Stomach smooth muscle (tissue), 2 donors: ENCODE results near the gene SART1.
A peak's percentile ranks its signal among the peaks of the same experiment; 100 is the strongest.
"Not testable (repeated sequence)": the region's sequence is repeated elsewhere in the genome, so short reads cannot be mapped to it uniquely, and the experiment has no call there.

Experiments used
- H3K27ac ChIP-seq: one replicate; pipeline ENCODE4 v1.7.0; 2013; ENCODE audit warnings: mild to moderate bottlenecking, low read length, inconsistent platforms
- H3K27me3 ChIP-seq, 2 donors: one replicate each; pipeline ENCODE4 v1.7.0; 2013; ENCODE audit warnings: low read length in 2 of 2; ENCODE audit not compliant: insufficient read depth in 2 of 2, control insufficient read depth in 1 of 2
- H3K36me3 ChIP-seq, 2 donors: one replicate each; pipeline ENCODE4 v1.7.0; 2013; ENCODE audit warnings: low read length in 2 of 2; ENCODE audit not compliant: control insufficient read depth in 2 of 2, insufficient read depth in 2 of 2
- H3K4me1 ChIP-seq: one replicate; pipeline ENCODE4 v1.7.0; 2013; ENCODE audit warnings: low read length; ENCODE audit not compliant: control insufficient read depth, insufficient read depth
- H3K4me3 ChIP-seq, 2 donors: one replicate each; pipeline ENCODE4 v1.7.0; 2013; ENCODE audit warnings: low read length in 2 of 2
- H3K9ac ChIP-seq, 2 donors: one replicate each; pipeline ENCODE4 v1.7.0; 2013; ENCODE audit warnings: low read length in 2 of 2, mild to moderate bottlenecking in 1 of 2
- H3K9me3 ChIP-seq, 2 donors: one replicate each; pipeline ENCODE4 v1.7.0; 2013; ENCODE audit warnings: low read length in 2 of 2; ENCODE audit not compliant: control insufficient read depth in 2 of 2
- donor health status: healthy.
- donor health status: Pancreatic carcinoma.

Gene SART1

DNA sequence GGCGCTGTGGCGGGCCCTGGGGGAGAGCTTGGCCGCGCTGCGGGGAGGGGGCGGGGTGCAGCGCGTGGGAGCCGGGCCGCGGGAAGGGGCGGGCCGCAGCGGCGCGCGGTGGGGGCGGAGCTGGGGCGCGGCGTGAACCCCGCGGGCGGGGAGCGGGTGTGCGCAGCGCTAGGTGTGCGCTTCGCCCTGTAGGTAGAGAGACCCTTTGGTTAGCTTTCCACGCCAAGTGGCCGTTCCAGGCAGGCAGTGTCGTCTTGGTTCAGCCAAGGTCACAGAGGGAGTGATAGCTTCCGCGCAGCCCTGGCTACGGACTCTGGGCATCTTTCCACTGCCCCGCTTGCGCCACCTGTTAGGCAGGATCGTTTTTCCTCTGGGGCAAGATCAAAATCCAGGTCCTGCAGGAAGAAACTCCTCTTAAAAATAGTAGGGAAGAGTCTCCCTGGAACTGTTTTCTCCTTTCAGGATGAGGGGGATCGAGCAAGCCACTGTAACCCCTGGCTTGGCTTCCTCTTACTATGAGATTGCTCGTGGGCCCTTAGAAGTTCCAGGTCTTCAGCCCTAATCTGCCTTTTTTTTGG, 41.2 kb downstream of the SART1 start:
- Histone ChIP-seq H3K9ac (peak overlapping the region; percentile 98 to 99), H3K4me3 (peak overlapping the region; percentile 99), H3K27ac (peak overlapping the region; percentile 92), H3K4me1 (peaks cover 28% of the 10 kb centered on the region), H3K27me3 (no peaks in the 10 kb centered on the region), H3K36me3 (peaks cover 37 to 39% of the 10 kb centered on the region in 2 donors), H3K9me3 (no peaks in the 10 kb centered on the region)

DNA sequence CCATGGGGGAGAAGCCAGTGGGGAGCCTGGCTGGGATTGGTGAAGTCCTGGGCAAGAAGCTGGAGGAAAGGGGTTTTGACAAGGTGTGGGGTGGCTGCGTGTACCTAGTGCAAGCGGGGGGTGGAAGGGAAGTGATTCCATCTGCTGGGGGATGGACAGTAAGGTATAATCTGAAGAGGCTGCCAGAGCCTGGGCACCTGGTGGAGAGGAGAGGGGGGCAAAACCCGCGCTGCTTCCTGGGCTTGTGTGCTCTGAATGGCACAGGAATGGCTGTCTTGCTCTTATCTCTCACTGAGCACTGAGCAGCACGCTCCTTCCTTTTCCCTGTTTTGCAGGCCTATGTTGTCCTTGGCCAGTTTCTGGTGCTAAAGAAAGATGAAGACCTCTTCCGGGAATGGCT, 41.8 kb downstream of the SART1 start:
- Histone ChIP-seq H3K9me3 (no peaks in the 10 kb centered on the region), H3K9ac (peak overlapping the region; percentile 87 to 99), H3K27me3 (no peaks in the 10 kb centered on the region), H3K27ac (peak overlapping the region; percentile 92), H3K36me3 (peaks cover 32 to 34% of the 10 kb centered on the region in 2 donors), H3K4me1 (peaks cover 28% of the 10 kb centered on the region), H3K4me3 (peak overlapping the region; percentile 99)

DNA sequence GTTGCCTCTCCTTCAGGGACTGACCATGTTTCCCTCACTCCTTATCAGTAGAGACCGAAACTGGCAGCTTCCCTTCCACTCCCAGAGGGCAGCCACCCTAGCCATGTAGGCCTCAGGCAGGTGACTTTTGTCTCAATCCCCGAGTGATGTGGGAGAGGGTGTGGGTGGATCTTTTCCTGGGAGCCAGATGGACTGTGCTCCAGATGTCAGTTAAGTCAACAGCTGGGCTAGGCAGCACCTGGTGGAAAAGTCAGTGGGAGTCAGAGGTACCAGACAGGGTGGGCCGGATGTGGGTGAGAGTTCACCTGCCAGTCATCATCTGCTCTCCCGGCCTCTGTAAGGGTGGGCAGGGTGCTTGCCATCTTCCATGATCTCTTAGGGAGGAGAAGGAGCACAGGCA, 42.7 kb downstream of the SART1 start:
- Histone ChIP-seq H3K36me3 (peaks cover 23 to 25% of the 10 kb centered on the region in 2 donors), H3K27ac (peak overlapping the region; percentile 31), H3K4me1 (peaks cover 28% of the 10 kb centered on the region), H3K27me3 (no peaks in the 10 kb centered on the region), H3K4me3 (no peak overlapping the region), H3K9me3 (no peaks in the 10 kb centered on the region), H3K9ac (no peak overlapping the region)

DNA sequence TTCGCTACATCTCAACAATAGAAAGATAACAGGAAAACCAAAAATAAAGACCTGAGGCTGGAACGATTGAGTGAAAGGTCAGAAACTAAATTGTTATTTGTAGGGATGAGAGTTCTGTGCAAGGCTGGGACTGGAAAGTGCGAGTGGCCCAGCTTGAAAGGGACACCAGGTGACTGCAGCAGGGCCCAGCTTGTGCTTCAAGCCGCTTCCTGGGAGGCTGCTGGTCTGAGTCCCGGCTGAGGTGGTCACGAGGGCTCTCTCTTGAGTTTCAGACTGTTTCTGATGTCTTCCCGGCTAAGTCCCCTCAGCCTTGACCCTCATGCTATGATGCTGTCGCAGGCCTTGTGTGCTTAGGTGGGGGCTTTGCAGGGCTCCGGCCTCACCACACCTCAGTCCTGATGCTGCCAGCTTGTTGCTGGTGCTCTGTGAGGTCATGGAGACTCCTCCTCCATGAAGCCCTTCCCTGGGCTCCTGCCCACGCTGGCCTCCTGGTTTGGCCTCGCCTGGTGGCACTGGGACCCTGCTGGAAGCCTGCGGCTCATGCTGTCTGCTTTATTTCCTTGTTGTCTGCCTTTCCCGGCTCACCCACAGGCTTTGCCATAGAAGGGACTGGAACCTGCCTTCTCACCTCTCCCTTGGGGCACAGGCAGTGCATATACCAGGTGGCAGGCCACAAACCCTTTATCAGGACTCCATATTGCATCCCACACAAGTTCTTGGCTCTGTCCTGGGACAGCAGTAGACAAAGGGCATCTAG, 44.8 kb downstream of the SART1 start:
- peak overlapping the region in 1 of 2 donors; percentile 5 for H3K9ac ChIP-seq
- H3K27ac ChIP-seq, result no peak overlapping the region
- no peak overlapping the region for H3K4me3 ChIP-seq
- no peaks in the 10 kb centered on the region for H3K9me3 ChIP-seq
- H3K4me1 ChIP-seq, result peaks cover 10% of the 10 kb centered on the region
- H3K27me3 ChIP-seq, result peaks cover 0 to 2% of the 10 kb centered on the region in 2 donors
- peaks cover 10 to 13% of the 10 kb centered on the region in 2 donors for H3K36me3 ChIP-seq

DNA sequence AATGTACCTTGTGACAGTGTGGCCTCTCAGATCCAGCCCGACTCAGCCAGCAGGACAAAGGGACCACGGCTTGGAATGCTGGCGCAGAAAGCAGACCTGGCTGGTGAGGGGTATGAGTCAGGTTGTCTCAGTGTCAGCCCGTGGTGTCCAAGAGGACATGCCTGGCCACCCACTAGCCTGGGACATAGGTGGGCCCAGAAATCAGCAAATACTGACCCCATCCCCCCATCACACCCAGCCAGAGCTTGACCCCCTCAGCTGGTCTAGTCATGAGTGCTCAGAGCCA, 45.3 kb downstream of the SART1 start:
- Histone ChIP-seq H3K27ac (no peak overlapping the region), H3K9ac (no peak overlapping the region), H3K27me3 (peaks cover 0 to 5% of the 10 kb centered on the region in 2 donors), H3K9me3 (no peaks in the 10 kb centered on the region), H3K36me3 (peaks cover 10 to 13% of the 10 kb centered on the region in 2 donors), H3K4me1 (peaks cover 14% of the 10 kb centered on the region), H3K4me3 (no peak overlapping the region)

DNA sequence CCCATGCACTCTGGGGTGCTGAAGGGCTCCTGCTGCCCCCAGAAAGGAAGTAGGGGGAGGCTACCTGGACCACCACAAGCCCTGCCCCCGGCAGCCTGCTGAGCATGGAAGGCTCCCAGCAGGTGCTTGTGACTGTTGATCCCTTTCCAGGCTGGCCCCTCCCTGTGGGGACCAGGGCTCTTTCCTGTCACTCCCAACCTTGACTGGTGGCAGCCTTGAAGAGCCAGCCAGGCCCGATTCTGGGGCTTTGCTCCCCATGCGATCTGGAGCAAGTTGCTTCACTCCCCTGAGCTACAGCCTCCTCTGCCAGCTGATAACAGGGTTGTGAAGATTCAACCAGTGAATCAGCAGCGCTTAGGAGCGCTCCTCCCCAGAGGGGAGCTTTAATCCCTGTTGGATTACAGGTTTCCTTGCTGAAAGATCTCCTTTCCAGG, 45.7 kb downstream of the SART1 start:
- Histone ChIP-seq H3K27me3 (peaks cover 2 to 9% of the 10 kb centered on the region in 2 donors), H3K27ac (peak overlapping the region; percentile 24), H3K36me3 (peaks cover 10 to 13% of the 10 kb centered on the region in 2 donors), H3K4me3 (no peak overlapping the region), H3K4me1 (peaks cover 17% of the 10 kb centered on the region), H3K9ac (peak overlapping the region in 1 of 2 donors; percentile 51), H3K9me3 (no peaks in the 10 kb centered on the region)

DNA sequence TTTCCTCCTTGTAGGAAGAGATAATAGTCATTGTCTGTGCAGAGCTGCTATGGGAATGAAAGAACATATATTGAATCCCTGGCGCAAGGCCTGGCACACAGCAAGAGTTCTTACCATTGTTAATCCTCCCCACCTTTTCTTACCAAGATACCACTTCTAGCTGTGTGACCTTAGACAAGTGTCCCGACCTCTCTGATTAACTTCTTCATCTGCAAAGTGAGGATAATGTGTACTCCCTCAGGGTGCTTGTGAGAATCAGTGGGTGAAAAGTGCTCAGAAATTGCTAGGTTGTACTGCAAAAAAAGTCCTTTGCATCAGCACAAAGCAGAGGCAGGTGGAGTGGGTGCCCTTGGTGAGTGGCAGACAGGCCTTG, 46.5 kb downstream of the SART1 start:
- Histone ChIP-seq H3K9ac (no peak overlapping the region), H3K36me3 (peaks cover 10 to 13% of the 10 kb centered on the region in 2 donors), H3K4me1 (peaks cover 15% of the 10 kb centered on the region), H3K27ac (no peak overlapping the region), H3K4me3 (no peak overlapping the region), H3K27me3 (peaks cover 8 to 15% of the 10 kb centered on the region in 2 donors), H3K9me3 (no peaks in the 10 kb centered on the region)

DNA sequence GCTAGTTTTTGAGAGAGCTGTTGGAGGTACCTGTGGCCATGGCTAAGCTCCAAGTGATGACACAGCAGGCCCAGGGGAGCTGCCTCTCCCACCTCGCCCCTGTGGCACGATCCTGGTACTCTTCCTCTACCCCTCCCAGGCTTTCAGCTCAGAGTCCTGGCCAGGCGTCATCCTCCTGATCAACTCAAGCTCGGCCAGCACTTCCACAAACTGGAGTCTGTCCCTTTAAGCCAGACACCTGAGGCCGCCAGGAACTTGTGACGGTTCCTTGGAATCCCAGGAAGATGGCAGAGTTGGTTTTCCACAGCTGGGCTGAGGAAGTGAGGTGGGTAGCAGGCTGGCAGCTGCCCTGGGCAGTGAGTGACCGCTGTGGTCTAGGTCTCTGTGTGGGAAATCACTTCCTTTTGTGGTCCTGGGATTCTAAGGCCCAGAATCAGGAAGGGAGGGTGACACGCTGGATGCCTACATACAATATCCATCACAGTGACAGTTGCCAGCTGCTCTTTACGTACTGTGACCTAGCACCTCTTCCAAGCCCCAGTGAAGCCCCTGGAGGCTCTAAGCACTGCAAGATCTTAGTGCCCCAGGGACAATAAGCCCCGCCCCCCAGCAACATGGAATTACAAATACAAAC, 47.1 kb downstream of the SART1 start:
- peaks cover 10% of the 10 kb centered on the region for H3K4me1 ChIP-seq

DNA sequence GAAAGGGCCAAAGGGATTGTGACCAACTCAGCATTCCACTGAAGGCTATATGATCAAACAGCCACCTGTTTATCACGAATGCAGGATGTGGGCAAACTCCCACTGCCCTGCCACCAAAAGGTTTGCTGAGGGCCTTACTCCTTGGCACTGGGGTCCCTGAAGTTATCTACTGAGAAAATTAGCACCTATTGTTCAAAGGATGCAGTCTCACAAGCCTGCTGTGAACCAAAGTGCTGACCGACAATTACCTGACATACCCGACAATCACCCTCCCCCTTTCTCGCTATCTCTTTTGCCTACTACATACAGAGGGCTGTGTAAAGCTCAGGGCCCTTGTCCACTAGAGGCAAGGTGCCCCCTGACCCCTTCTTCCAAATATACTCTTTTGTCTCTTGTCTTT, 48.5 kb downstream of the SART1 start:
- not testable (repeated sequence) for H3K27ac ChIP-seq, H3K9ac ChIP-seq, H3K4me1 ChIP-seq, H3K9me3 ChIP-seq, H3K36me3 ChIP-seq, H3K4me3 ChIP-seq
- H3K27me3 ChIP-seq, result peaks cover 17 to 25% of the 10 kb centered on the region in 2 donors

More for the DNA sequence above, 47.1 kb downstream of the SART1 start:
- peaks cover 13 to 20% of the 10 kb centered on the region in 2 donors for H3K27me3 ChIP-seq
- no peak overlapping the region for H3K4me3 ChIP-seq
- no peaks in the 10 kb centered on the region for H3K9me3 ChIP-seq
- H3K36me3 ChIP-seq, result peaks cover 10 to 13% of the 10 kb centered on the region in 2 donors
- peak overlapping the region in 1 of 2 donors; percentile 36 for H3K9ac ChIP-seq
- no peak overlapping the region for H3K27ac ChIP-seq

DNA sequence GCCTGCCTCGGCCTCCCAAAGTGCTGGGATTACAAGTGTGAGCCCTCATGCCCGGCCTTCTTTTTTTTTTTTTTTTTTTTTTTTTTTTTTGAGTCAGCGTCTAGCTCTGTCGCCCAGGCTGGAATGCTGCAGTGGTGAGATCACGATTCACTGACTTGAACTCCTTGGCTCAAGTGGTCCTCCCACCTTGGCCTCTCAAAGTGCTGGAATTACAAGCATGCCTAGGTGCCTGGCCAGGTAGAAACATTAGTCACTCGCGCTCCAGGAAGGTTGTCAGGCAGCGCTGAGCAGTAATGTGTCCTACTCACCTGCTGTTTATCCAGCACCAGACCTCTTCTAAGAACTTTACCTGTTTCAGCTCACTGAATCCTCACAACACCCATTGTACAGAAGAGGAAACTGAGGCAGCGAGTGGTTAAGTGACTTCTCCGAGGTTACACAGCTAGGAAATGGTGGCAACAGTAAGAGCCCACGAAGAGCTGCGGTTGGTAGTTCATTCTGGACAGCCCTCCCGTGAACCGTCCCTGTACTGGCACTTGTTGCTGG, 49.8 kb downstream of the SART1 start:
- H3K9me3 ChIP-seq, result no peaks in the 10 kb centered on the region
- peaks cover 0 to 2% of the 10 kb centered on the region in 2 donors for H3K36me3 ChIP-seq
- peaks cover 9% of the 10 kb centered on the region for H3K4me1 ChIP-seq
- no peak overlapping the region for H3K9ac ChIP-seq
- H3K27ac ChIP-seq, result no peak overlapping the region
- H3K4me3 ChIP-seq, result peak overlapping the region; percentile 22 to 60
- peaks cover 17 to 25% of the 10 kb centered on the region in 2 donors for H3K27me3 ChIP-seq
